Endometrial microvascular endothelial cells (primary cell): Measurements from ENCODE around the gene GCAT. TPM values are rescaled to one million over a fixed set of nuclear protein-coding genes. Genes with fewer than 3 reads are reported as not detected.

Experiments
- in situ Hi-C: cut with HindIII; loops from 2 replicates; pipeline ENCODE4 v1.10.0; 2017; ENCODE audit warnings: low sequenced_read_pairs, low pct_unique_long_range_greater_than_20kb; ENCODE audit errors: inconsistent ontology term
- total RNA-seq: library from RNA; depleted of rRNA; stranded (reverse); fragments of >200 nt; gene quantifications from one replicate; pipeline ENCODE4 v1.2.3, GENCODE V29; 2015; ENCODE audit errors: inconsistent ontology term

Gene GCAT
- total RNA-seq, 1 donor from 2014 or later = 32.1 TPM

GRCh38 chr22:37804881-37805809 lies 2.6 kb upstream of the GCAT start:
- in situ Hi-C loops = no loop called here

GRCh38 chr22:37805810-37806277 lies 1.9 kb upstream of the GCAT start:
- in situ Hi-C loops = no loop called here

GRCh38 chr22:37806409-37807333 lies 1.1 kb upstream of the GCAT start:
- in situ Hi-C loops = no loop called here

- in situ Hi-C loops = no loop called here
These were observed 542 bp downstream of the GCAT start for GRCh38 chr22:37808294-37808657.

GRCh38 chr22:37809672-37810333 lies 2.1 kb downstream of the GCAT start:
- in situ Hi-C loops = no loop called here

GRCh38 chr22:37811867-37812266 lies 4.1 kb downstream of the GCAT start:
- in situ Hi-C loops = no loop called here

- in situ Hi-C loops = no loop called here
These were observed 5.3 kb downstream of the GCAT start for GRCh38 chr22:37812869-37813678.

GRCh38 chr22:37815593-37815992 lies 7.9 kb downstream of the GCAT start:
- in situ Hi-C loops = no loop called here

GRCh38 chr22:37816543-37817180 lies 8.9 kb downstream of the GCAT start:
- in situ Hi-C loops = no loop called here

- in situ Hi-C loops = no loop called here
These were observed 10.1 kb downstream of the GCAT start for GRCh38 chr22:37817705-37818408.

GRCh38 chr22:37818409-37819104 lies 10.8 kb downstream of the GCAT start:
- in situ Hi-C loops = no loop called here

GRCh38 chr22:37819105-37819433 lies 11.3 kb downstream of the GCAT start:
- in situ Hi-C loops = no loop called here

- in situ Hi-C loops = no loop called here
These were observed 12.6 kb downstream of the GCAT start for GRCh38 chr22:37820350-37820749.

GRCh38 chr22:37822079-37822833 lies 14.5 kb downstream of the GCAT start:
- in situ Hi-C loops = no loop called here

- in situ Hi-C loops = no loop called here
These were observed 15.6 kb downstream of the GCAT start, which contains the start of gene GALR3 for GRCh38 chr22:37823134-37823985. Gene GALR3, plus strand, starts transcription at chr22:37823382. Its CDS starts 25 bp downstream, at chr22:37823407.
